ENCODE data around the gene MAN1B1.
"Not testable (repeated sequence)": the region's sequence is repeated elsewhere in the genome, so short reads cannot be mapped to it uniquely, and the experiment has no call there.

The MAN1B1 gene

GRCh38 chr9:137052998-137053943 is 33.5 kb upstream of the MAN1B1 start:
- no peak for DNase-seq (ENCODE audit: low read depth in 2 of 2)

GRCh38 chr9:137053944-137054931 is 32.5 kb upstream of the MAN1B1 start, which contains the start of gene ENTPD2:
TSS of gene ENTPD2 (minus strand) at chr9:137054061. CDS start at chr9:137053997, 64 bp downstream.
- DNase-seq (ENCODE audit: low read depth in 2 of 2), result peak; percentile 29 to 48

- no peak for DNase-seq (ENCODE audit: low read depth in 2 of 2)
Observed at GRCh38 chr9:137054932-137055384, 31.8 kb upstream of the MAN1B1 start.

DNA sequence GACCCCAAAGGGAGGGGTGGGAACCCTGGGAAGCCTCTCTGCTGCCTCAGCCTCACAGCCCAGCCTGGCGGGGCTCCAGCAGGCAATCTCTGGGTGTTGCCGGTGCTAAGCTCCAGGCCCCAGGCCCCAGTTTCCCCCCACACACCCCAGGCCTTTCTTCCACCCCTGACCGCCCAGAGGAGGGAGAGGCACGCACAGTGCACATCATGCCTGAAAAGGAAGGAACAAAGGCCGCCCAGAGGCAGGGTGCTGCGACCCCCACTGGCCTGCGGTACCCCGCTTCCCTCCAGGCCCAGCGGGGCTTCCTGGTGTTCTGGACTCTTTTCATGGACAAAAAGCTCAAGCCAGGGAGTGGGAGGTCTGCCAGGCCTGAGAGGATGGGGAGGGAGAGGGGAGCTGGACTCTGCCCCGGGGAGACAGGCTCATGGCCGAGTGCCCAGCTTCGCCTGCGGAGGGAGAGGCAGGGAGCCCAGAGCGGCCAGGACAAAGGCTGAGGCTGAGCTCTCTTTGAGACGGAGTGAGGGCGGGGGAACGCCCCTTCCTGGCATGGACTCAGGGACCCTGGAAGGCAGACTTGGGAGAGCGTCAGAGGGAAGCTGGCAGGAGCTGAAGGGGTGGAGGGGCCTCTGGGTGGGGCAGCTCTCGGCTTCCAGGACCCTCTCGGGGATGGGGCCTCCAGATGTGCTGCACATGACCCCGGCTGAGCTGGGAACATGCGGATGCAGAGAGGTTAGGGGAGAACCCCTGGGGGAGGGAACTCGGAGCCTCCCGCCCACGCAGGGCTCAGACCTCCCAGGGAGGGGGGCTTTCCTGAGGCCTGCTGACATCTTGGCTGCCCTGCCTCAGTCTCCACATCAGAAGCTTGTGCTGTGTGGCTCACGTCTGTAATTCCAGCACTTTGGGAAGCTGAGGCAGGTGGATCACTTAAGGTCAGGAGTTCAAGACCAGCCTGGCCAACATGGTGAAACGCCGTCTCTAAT is 31.1 kb upstream of the MAN1B1 start:
- DNase-seq (ENCODE audit: low read depth in 2 of 2), result no peak

DNA sequence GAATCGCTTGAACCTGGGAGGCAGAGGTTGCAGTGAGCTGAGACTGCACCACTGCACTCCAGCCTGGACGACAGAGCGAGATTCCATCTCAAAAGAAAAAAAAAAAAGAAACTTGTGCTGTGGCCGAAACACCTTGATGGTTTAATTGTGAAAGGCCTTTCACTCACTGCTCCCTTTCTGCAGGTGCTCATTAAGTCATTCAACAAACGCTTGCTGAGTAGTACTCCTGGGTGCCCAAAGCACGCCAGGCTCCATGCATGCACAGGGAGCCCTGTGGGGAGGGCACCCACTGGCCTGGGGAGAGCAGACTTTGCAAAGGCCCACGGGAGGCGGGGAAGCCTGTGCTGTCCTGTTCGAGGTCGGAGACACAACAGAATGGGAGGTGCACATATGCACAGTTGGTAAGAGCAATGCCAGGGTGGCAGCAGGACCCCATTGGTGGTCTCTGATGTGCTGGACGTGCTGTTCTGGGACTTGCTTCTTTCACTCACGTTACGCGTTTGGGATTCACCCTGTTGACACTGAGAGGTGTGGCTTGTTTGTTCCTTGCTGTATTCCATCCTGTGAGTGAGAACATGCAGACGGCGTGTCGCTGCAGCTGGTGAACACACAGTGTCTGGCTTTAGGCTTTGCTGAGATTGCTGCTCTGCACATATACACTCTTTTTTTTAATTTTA is 29.9 kb upstream of the MAN1B1 start:
- no peak for DNase-seq (ENCODE audit: low read depth in 2 of 2)

DNA sequence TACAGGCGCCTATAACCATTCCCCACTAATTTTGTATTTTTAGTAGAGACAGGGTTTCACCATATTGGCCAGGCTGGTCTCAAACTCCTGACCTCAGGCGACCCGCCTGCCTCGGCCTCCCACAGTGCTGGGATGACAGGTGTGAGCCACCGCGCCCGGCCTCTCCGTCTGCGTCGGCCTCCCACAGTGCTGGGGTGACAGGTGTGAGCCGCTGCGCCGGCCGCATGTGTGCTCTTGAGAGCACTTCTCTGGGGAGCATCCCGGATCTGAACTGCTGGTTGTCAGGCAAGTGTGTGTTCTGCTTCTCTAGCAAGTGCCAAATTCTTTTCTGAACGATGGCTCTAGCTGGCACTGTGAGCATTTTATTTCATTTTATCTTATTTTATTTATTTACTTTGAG is 29.2 kb upstream of the MAN1B1 start:
- DNase-seq (ENCODE audit: low read depth in 2 of 2), result no peak

GRCh38 chr9:137058521-137059234 is 28.1 kb upstream of the MAN1B1 start:
- no peak for DNase-seq (ENCODE audit: low read depth in 2 of 2)

- no peak for DNase-seq (ENCODE audit: low read depth in 2 of 2)
Observed at GRCh38 chr9:137062384-137062783, 24.4 kb upstream of the MAN1B1 start.

DNA sequence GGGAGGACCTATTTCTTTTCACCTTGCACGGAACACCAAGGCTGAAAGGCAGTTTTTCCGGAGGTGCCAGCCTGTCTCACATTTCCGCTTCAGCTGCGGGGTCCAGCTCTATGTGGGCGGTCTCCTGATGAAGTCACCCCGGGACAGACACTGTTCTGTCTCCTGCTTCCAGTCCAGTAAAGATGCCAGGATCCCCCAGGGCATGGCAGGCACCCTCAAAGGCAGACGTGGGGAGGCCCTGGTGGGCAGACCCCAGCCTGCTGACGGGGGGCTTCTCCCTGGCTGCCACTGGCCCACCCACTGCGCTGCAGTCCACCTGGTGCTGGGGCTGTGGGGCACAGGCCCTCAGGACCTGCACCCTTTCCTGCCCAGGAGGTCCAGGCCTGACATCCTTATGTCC is 24.0 kb upstream of the MAN1B1 start:
- not testable (repeated sequence) for DNase-seq (ENCODE audit: low read depth in 2 of 2)

DNA sequence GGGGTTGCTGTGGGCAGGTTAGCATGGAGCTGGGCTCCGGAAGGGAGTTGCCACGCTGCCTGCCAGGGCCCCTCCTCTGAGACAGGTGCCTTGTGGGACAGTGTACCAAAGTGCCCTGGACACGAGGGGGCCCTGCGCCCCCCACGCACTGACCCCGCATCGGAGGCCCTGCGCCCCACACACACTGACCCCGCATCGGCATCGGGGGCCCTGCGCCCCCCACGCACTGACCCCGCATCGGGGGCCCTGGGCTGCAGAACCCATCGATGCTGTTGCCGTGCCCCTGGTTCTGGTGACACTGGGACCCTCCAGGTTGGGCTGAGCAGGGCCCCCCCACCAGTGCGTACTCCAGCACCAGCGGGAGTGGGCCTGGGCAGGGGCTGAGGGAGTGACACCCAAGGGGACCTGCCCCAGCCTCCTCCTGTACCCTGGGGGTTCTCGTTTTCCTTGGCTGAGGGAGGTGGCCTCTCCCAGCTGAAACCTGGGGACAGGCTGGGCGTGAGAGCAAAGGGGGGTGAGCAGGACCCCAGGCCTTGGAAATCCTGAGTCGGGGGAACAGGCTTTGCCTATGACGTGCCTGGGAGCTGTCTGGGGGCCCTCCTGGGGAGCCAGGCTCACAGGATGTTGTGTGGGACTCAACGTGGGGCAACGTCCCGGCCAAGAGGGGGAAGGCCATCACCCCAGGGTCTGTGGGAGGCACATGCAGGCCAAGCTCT is 23.3 kb upstream of the MAN1B1 start:
- DNase-seq (ENCODE audit: low read depth in 2 of 2), result no peak

DNA sequence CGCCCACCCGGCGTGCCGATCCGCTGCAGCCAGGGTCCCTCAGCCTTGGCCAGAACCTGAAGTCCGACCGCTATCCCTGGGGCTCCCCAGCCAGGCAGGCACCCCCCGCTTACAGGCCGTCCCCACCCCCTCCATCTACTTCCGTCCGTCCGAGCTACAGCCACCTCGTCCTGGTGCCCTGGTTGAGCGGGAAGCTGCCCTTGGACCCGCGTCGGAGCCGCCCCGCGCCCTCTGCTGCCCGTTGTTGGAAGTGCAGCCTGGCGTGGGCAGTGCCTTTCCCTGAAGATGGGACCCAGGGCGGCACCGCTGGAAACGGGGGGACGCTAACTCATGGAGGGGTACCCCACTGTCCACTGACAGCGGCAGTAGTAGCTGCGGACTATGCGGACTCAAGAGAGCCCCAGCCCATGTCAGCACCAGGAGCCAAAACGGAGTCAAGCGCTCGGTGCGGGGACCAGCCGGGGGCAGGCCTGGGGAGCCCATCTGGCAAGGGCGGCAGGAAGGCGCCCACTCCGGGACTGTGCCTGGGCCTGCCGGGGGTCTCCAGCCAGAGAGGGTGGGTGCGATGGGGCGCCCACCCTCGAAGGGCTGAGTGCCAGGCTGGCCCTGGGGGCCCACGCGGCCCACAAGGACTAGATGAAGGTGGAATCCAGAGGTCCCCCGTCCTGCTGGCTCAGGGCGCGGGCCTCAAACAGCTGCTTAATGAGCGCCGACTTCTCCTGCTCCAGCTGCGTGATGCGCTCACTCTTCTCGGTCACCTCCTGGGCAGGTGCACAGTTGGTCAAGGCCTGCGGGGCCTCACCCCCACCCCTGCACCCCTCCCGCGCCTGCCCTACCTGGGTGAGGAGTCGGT is 22.5 kb upstream of the MAN1B1 start:
- DNase-seq (ENCODE audit: low read depth in 2 of 2), result peak; percentile 60 to 65

GRCh38 chr9:137064880-137065164 is 22.0 kb upstream of the MAN1B1 start:
- DNase-seq (ENCODE audit: low read depth in 2 of 2), result no peak

DNA sequence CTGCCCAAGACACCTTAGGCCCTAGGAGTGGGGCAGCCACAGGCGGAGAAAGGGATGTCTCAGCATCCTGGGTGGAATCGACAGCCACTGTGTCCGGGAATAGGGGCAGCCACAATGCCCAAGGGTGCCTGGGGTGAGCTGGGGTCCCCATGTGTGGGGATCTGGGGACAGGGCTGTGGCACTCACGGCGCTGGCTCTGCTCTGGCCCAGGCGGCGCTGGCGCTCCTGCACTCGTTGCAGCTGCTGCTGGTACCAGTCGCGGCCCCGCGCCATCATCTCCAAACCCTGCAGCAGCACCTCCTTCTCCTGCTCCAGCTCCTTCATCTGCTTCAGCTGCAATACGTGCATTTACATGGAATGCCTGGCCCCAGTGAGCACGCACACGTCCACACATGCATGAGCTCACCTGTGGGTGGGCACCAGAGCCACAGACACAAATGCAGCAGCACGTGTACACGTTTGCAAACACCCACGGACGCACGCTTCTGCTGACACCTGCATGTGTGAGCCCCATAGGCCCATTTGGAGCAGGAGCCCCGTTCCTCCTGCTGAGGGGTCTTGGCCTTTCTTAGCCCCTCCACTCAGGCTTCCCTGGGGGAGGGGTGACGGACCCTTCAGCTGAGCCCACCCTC is 21.3 kb upstream of the MAN1B1 start:
- no peak for DNase-seq (ENCODE audit: low read depth in 2 of 2)

- DNase-seq (ENCODE audit: low read depth in 2 of 2), result no peak
Observed at GRCh38 chr9:137066096-137066861, 20.5 kb upstream of the MAN1B1 start.

- DNase-seq (ENCODE audit: low read depth in 2 of 2), result peak; percentile 78 to 82
Observed at GRCh38 chr9:137067860-137068538, 18.8 kb upstream of the MAN1B1 start.
